LNCaP clone FGC (cell line): Measurements from ENCODE around the gene WFIKKN1.

Experiments
- DNase-seq: peaks from one replicate; pipeline ENCODE4 v3.0.0-alpha.2; 2011; ENCODE audit warnings: low read depth
- H3K4me3 ChIP-seq: 2 replicates; pipeline ENCODE4 v1.5.1; 2011; ENCODE audit warnings: mild to moderate bottlenecking, low read depth, low read length, control low read depth
- TF ChIP-seq, protein P1 (sequence below): IDR thresholded peaks from 2 replicates; pipeline ENCODE4 v1.5.1; 2012; ENCODE audit warnings: mild to moderate bottlenecking; ENCODE audit not compliant: control insufficient read depth, insufficient read depth; ENCODE audit errors: extremely low read depth

The WFIKKN1 gene

DNA sequence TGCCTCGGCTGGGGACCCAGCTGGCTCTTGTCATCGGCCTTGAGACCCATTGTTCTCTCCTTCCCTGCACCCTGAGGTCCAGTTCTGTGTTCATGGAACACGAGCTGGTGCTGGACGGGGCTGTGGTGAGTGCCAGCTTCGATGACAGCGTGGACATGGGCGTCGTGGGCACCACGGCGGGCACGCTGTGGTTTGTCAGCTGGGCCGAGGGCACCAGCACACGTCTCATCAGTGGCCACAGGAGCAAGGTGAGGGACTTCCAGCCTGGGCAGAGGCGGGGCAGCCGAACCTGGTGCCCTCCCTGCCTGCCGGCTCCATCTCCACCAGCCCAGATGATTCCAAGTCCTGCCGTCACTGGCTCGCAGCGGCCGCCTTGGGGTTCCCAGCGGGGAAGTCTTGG is 31.8 kb downstream of the WFIKKN1 start:
- H3K4me3 ChIP-seq = no peak overlapping the region
- no peak for DNase-seq
- TF ChIP-seq, protein P1, sequence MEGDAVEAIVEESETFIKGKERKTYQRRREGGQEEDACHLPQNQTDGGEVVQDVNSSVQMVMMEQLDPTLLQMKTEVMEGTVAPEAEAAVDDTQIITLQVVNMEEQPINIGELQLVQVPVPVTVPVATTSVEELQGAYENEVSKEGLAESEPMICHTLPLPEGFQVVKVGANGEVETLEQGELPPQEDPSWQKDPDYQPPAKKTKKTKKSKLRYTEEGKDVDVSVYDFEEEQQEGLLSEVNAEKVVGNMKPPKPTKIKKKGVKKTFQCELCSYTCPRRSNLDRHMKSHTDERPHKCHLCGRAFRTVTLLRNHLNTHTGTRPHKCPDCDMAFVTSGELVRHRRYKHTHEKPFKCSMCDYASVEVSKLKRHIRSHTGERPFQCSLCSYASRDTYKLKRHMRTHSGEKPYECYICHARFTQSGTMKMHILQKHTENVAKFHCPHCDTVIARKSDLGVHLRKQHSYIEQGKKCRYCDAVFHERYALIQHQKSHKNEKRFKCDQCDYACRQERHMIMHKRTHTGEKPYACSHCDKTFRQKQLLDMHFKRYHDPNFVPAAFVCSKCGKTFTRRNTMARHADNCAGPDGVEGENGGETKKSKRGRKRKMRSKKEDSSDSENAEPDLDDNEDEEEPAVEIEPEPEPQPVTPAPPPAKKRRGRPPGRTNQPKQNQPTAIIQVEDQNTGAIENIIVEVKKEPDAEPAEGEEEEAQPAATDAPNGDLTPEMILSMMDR = no peak

DNA sequence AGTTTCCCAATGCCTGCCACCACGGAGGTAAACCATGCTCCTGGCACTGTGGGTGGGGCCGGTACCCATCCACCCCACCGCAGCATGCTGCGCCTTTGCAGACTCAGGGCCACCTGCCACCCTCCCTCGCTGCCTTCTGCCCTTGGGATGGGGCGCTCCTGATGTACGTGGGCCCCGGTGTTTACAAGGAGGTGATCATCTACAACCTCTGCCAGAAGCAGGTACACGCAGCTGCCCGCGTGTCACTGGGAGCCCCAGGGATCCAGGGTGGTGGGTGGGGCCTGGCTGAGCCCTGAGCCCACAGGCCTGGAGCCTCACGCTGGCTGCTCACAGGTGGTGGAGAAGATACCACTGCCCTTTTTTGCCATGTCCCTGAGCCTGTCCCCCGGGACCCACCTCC is 35.8 kb downstream of the WFIKKN1 start:
- DNase-seq = no peak
- no peak overlapping the region for H3K4me3 ChIP-seq
- TF ChIP-seq, protein P1 = no peak

DNA sequence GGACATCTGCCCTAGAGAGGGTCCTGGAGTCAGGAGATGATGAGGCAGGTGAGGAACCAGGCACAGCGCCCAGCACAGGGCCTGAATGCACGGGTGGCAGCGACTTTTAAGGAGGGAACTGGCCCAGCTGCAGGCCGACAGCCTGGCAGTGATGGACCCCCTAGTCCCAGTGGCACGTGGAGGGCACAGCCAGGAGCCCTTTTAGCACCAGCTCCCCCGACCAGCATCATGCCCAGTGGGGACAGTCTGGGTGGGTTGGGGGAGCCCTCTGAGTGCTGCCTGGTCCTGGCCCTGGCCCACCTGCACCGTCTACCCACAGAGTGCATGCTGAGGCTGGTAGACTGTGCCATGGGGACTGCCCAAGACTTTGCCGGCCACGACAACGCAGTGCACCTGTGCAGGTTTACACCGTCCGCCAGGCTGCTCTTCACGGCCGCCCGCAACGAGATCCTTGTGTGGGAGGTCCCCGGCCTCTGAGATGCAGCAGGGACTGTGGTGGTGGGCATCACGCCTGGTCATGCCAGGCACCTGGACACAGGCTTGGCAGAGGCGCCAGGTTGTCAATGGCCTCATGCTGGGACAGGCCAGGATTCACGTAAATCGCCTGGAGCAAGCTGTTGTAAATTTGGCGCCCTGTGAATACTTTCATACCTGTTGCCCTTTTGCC is 36.5 kb downstream of the WFIKKN1 start:
- DNase-seq = no peak
- H3K4me3 ChIP-seq = no peak overlapping the region
- TF ChIP-seq, protein P1 = no peak

DNA sequence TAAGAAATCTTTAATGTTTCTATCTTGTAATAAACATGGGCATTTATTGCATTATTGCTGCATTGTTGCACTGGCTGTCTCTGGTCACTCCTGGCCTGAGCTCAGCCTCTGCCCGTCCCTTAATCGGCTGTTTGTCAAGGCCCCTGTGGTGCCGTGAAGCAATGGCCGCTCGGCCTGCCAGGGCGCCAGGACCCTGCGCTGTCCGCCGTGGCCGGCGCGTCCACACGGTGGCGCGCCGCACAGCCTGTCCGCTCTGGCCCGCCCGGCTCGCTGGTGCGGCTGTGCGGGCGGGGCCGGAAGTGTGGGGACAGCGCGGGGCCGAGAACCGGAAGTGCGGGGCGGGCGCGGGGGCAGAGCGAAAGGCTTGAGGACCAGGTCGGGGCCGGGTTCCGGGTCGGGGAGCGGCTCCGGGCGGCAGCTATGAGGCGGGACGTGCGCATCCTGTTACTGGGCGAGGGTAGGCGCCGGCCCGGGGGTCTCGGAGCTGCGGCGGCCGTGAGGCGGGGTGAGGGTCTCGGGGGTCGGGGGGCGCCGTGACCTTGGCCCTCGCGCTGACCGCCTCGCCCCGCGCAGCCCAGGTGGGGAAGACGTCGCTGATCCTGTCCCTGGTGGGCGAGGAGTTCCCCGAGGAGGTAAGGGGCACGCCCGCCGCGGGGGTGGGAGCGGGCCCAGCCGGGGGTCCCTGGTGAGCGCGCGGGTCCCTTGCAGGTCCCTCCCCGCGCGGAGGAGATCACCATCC is 37.2 kb downstream of the WFIKKN1 start, which contains the start of gene RHOT2:
Gene RHOT2, plus strand, starts transcription at position 353 of the 739 bp plus-strand sequence. Its CDS starts 68 bp downstream, at position 421.
- peak within 1 kb of the TSS; percentile 90 for H3K4me3 ChIP-seq
- DNase-seq = peak; percentile 53
- TF ChIP-seq, protein P1 = peak; percentile 98

DNA sequence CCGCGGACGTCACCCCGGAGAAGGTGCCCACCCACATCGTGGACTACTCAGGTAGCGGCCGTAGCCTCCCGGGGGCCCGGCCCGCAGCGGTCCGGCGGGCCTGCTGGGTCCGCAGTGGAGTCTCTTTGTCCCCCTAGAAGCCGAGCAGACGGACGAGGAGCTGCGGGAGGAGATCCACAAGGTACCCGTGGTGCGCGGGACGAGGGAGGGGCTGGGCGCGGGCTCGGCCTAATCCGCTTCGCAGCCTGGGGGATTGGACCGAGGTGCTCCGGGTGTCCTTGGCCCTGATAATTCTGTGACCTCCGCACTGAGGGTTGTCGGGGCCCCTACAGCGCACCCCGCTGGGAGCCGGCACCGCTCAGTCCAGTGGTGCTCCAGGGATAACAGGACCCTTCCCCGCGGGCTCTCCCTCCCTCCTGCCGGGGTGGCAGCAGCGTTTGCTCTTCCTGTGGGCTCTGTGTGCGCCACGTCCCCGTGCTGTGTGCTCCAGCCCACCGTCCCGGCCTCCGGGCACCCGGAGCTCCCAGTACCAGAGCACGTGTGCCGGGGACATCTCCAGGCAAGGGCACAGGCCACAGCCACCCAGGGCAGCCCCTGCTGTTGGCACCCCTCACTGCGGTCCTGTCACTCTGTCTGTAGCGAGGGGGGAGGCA is 37.9 kb downstream of the WFIKKN1 start:
- TF ChIP-seq, protein P1 = no peak
- H3K4me3 ChIP-seq = peak overlapping the region; percentile 90
- no peak for DNase-seq

DNA sequence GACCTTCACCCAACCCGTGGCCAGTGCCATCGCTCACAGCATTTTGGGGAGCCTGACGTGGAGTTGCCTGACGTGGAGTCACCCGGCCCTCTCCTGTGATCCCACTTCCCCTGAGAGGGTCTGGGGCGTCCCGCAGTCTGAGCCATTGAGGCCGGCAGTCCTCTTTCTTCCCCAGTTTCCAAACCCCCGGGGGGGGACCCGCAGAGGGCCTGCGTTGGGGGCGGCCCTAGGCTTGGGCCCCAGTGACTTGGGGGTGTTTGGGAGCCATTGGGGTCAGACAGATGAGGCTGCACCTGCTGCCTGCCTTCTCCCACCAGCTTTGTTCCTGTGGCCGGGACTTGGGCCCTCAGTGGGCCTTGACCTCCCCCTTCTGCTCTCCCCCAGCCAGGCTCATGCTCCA is 38.9 kb downstream of the WFIKKN1 start:
- DNase-seq = no peak
- H3K4me3 ChIP-seq = peak overlapping the region; percentile 90
- TF ChIP-seq, protein P1 = no peak
